ENCODE data around the gene HAVCR2. TPM values are rescaled to one million over a fixed set of nuclear protein-coding genes. Genes with fewer than 3 reads are reported as not detected.
A peak's percentile ranks its signal among the peaks of the same experiment; 100 is the strongest.

The HAVCR2 gene
- total and polyA plus RNA-seq, 5 donors from 2014 or later: 4.0 to 9.7 (median 6.8) TPM

DNA sequence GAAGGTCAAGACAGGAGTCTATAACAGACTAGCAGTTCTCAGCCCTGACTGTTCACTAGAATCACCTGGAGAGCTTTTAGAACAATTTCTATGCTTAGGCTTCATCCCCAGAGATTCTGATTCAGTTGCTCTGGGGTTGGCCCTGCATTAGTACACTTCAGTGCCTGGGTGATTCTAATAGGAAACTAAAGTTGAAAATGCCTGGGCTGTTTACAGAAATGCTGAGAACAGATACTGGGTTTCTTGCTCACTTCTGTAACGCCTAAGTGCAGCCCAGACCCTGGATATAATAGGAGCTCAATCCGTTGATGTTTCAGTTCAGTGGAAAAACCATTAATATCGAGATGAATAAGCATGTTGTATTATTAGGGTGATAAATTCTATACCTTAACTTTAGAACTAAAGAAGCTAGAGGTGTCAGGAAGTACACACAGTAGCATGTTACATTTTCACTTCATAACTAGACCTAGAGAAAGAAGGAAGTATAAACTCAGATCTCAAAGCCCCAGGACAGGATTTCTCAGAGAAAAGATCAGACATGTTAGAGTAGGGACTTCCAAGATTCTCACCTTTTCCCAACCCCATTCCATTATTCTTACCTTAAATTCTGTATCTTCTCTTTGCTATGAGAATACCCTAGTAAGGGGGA lies 20.4 kb downstream of the HAVCR2 start:
- Mint-ChIP-seq H3K4me1 (peaks cover 0 to 8% (median 2%) of the 10 kb centered on the region in 4 donors), H3K9me3 (peaks cover 0 to 2% (median 0%) of the 10 kb centered on the region in 7 donors), H3K27me3 (no peaks in the 10 kb centered on the region), H3K4me3 (no peak overlapping the region), H3K27ac (peak overlapping the region in 2 of 3 donors; percentile 62 to 76), H3K36me3 (peaks cover 24% of the 10 kb centered on the region)
- DNase-seq (no peak), ATAC-seq (ENCODE audit: low read depth in 2 of 2) (no peak)
- H3K27me3 ChIP-seq (ENCODE audit: control insufficient read depth, insufficient read depth, low read length): no peaks in the 10 kb centered on the region
- H3K4me3 ChIP-seq (ENCODE audit: low read depth, low read length): no peak overlapping the region
- H3K4me1 ChIP-seq (ENCODE audit: control insufficient read depth, insufficient read depth, low read length, poor library complexity, severe bottlenecking): no peaks in the 10 kb centered on the region
- no peak overlapping the region for H3K27ac ChIP-seq (ENCODE audit: insufficient read depth, low read length, poor library complexity, severe bottlenecking)
- H3K9me3 ChIP-seq (ENCODE audit: control insufficient read depth in 2 of 2, low read length in 2 of 2): no peaks in the 10 kb centered on the region
- peaks cover 3% of the 10 kb centered on the region for H3K36me3 ChIP-seq (ENCODE audit: control insufficient read depth, insufficient read depth, low read length)

DNA sequence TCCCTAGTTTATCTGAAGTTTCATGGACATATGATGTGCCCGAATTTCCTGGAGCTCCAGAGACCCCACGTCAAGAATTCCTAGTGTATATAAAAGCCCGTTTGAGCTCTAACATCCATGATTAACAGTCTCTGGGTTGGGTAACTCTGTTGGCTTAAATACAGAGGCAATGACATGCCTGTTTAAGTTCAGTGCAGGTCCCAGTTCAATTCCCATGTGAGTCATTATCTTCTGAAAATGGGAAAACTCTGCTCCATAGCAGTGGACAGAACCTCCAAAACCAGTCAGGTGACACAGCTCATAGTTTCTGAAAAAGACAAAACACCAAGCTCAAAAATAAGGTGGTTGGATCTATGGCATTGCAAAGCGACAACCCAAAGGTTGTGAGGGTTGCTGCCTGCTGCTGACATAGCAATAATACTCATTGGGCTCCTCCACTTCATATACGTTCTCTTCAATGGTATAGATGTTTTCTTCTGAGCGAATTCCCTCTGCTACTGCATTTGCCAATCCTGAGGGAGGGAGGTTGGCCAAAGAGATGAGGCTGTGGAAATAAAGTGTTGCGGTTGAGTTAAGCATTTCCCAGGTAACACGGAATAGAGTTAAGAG lies 22.0 kb downstream of the HAVCR2 start:
- Mint-ChIP-seq H3K27ac (no peak overlapping the region), H3K27me3 (no peaks in the 10 kb centered on the region), H3K9me3 (peaks cover 0 to 2% (median 0%) of the 10 kb centered on the region in 7 donors), H3K4me3 (no peak overlapping the region), H3K4me1 (peaks cover 0 to 8% (median 2%) of the 10 kb centered on the region in 4 donors), H3K36me3 (peaks cover 26% of the 10 kb centered on the region)
- no peak overlapping the region for H3K27ac ChIP-seq (ENCODE audit: insufficient read depth, low read length, poor library complexity, severe bottlenecking)
- no peaks in the 10 kb centered on the region for H3K27me3 ChIP-seq (ENCODE audit: control insufficient read depth, insufficient read depth, low read length)
- no peak for DNase-seq
- no peaks in the 10 kb centered on the region for H3K4me1 ChIP-seq (ENCODE audit: control insufficient read depth, insufficient read depth, low read length, poor library complexity, severe bottlenecking)
- peaks cover 3% of the 10 kb centered on the region for H3K36me3 ChIP-seq (ENCODE audit: control insufficient read depth, insufficient read depth, low read length)
- no peaks in the 10 kb centered on the region for H3K9me3 ChIP-seq (ENCODE audit: control insufficient read depth in 2 of 2, low read length in 2 of 2)
- no peak for ATAC-seq (ENCODE audit: low read depth in 2 of 2)
- H3K4me3 ChIP-seq (ENCODE audit: low read depth, low read length): no peak overlapping the region

DNA sequence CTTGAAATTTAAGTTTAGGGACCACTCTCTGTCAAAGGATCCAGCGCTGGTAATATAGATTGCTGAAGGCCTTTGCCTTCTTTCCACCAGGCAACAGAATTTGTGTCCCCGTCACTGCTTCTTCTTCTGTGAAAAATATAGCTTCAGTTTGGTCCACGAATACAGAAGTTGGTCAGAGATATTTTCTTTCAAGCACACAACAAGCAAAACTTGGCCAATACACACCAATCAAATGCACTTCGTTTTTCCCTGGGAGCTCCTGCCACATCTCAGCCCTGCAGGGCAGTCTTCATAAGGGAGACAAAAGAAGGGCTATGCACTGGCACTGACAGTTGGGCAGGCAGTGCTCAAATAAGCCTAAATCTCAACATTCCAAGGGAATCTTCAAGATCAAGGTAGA lies 22.9 kb downstream of the HAVCR2 start:
- no peak overlapping the region for H3K27ac Mint-ChIP-seq
- Histone ChIP-seq H3K36me3 (ENCODE audit: control insufficient read depth, insufficient read depth, low read length) (peaks cover 3% of the 10 kb centered on the region), H3K27me3 (ENCODE audit: control insufficient read depth, insufficient read depth, low read length) (no peaks in the 10 kb centered on the region), H3K9me3 (ENCODE audit: control insufficient read depth in 2 of 2, low read length in 2 of 2) (no peaks in the 10 kb centered on the region), H3K4me1 (ENCODE audit: control insufficient read depth, insufficient read depth, low read length, poor library complexity, severe bottlenecking) (no peaks in the 10 kb centered on the region), H3K27ac (ENCODE audit: insufficient read depth, low read length, poor library complexity, severe bottlenecking) (no peak overlapping the region), H3K4me3 (ENCODE audit: low read depth, low read length) (no peak overlapping the region)
- ATAC-seq (ENCODE audit: low read depth in 2 of 2) (no peak), DNase-seq (no peak)
- H3K4me3 Mint-ChIP-seq: no peak overlapping the region
- peaks cover 21% of the 10 kb centered on the region for H3K36me3 Mint-ChIP-seq
- H3K4me1 Mint-ChIP-seq: peaks cover 0 to 8% (median 2%) of the 10 kb centered on the region in 4 donors
- H3K9me3 Mint-ChIP-seq: peaks cover 0 to 2% (median 0%) of the 10 kb centered on the region in 7 donors
- no peaks in the 10 kb centered on the region for H3K27me3 Mint-ChIP-seq

DNA sequence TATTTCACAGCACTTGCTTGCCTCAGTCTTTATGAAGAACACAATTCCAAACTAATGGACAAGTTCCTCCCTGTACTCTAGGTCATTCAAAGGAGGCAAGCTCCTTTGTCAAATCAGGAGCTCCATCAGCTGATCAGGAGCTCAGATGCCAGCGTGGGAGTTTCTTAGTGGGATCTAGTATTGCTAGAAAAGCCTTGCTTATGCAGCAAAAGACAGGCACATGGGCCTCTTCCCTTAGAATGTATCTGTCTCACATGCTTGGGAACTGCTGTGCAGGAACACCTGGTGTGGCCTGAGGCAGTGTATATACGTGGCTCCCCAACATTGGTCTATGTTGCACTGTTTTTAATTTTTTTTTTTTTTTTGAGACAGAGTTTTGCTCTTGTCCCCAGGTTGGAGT lies 28.6 kb downstream of the HAVCR2 start:
- DNase-seq (no peak), ATAC-seq (ENCODE audit: low read depth in 2 of 2) (no peak)
- H3K4me3 Mint-ChIP-seq: no peak overlapping the region
- Histone ChIP-seq H3K4me3 (ENCODE audit: low read depth, low read length) (no peak overlapping the region), H3K9me3 (ENCODE audit: control insufficient read depth in 2 of 2, low read length in 2 of 2) (no peaks in the 10 kb centered on the region), H3K27me3 (ENCODE audit: control insufficient read depth, insufficient read depth, low read length) (no peaks in the 10 kb centered on the region), H3K4me1 (ENCODE audit: control insufficient read depth, insufficient read depth, low read length, poor library complexity, severe bottlenecking) (no peaks in the 10 kb centered on the region), H3K36me3 (ENCODE audit: control insufficient read depth, insufficient read depth, low read length) (no peaks in the 10 kb centered on the region), H3K27ac (ENCODE audit: insufficient read depth, low read length, poor library complexity, severe bottlenecking) (no peak overlapping the region)
- peaks cover 3% of the 10 kb centered on the region for H3K36me3 Mint-ChIP-seq
- no peak overlapping the region for H3K27ac Mint-ChIP-seq
- peaks cover 0 to 2% (median 0%) of the 10 kb centered on the region in 4 donors for H3K4me1 Mint-ChIP-seq
- H3K27me3 Mint-ChIP-seq: no peaks in the 10 kb centered on the region
- no peaks in the 10 kb centered on the region for H3K9me3 Mint-ChIP-seq

DNA sequence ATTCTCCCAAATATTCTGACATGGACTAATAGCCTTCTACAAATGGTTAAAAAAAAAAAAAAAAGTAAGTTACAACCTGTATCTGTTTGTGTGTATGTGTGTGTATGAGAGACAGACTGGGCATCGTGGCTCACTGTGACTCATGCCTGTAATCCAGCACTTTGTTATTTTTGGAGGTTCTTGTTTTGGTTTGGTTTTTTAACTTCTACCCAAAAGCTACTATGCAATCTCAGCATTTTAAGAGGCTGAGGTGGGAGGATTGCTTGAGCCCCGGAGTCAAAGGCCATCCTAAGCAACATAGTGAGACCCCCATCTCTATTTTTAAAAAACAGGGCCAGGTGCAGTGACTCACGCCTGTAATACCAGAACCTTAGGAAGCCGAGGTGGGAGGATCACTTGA lies 32.3 kb downstream of the HAVCR2 start:
- no peak for ATAC-seq (ENCODE audit: low read depth in 2 of 2)

DNA sequence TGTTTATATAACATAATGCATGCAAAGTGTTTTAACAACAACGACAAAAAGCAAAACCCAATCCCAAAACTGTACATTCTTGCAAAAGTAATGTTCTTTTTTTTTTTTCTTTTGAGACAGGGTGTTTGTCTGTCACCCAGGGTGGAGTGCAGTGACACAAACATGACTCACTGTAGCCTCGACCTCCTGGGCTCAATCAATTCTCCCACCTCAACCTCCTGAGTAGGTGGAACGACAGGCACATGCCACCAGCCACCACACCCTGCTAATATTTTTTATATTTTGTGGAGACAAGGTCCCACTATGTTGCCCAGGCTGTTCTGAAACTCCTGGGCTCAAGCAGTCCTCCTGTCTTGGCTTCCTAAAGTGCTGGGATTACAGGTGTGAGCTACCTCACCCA lies 36.3 kb downstream of the HAVCR2 start:
- Mint-ChIP-seq H3K4me3 (no peak overlapping the region), H3K9me3 (no peaks in the 10 kb centered on the region), H3K4me1 (peaks cover 0 to 7% (median 6%) of the 10 kb centered on the region in 4 donors), H3K27ac (peak overlapping the region in 1 of 3 donors; percentile 20), H3K36me3 (peaks cover 4% of the 10 kb centered on the region), H3K27me3 (peaks cover 4% of the 10 kb centered on the region)
- ATAC-seq (ENCODE audit: low read depth in 2 of 2) (no peak), DNase-seq (peak in 1 of 3 donors; percentile 57)
- H3K27me3 ChIP-seq (ENCODE audit: control insufficient read depth, insufficient read depth, low read length): no peaks in the 10 kb centered on the region
- H3K9me3 ChIP-seq (ENCODE audit: control insufficient read depth in 2 of 2, low read length in 2 of 2): no peaks in the 10 kb centered on the region
- no peaks in the 10 kb centered on the region for H3K4me1 ChIP-seq (ENCODE audit: control insufficient read depth, insufficient read depth, low read length, poor library complexity, severe bottlenecking)
- H3K36me3 ChIP-seq (ENCODE audit: control insufficient read depth, insufficient read depth, low read length): no peaks in the 10 kb centered on the region
- no peak overlapping the region for H3K27ac ChIP-seq (ENCODE audit: insufficient read depth, low read length, poor library complexity, severe bottlenecking)
- no peak overlapping the region for H3K4me3 ChIP-seq (ENCODE audit: low read depth, low read length)

More for the DNA sequence above, 32.3 kb downstream of the HAVCR2 start:
- H3K27me3 Mint-ChIP-seq: peaks cover 4% of the 10 kb centered on the region
- Histone ChIP-seq H3K4me3 (ENCODE audit: low read depth, low read length) (no peak overlapping the region), H3K9me3 (ENCODE audit: control insufficient read depth in 2 of 2, low read length in 2 of 2) (no peaks in the 10 kb centered on the region), H3K36me3 (ENCODE audit: control insufficient read depth, insufficient read depth, low read length) (no peaks in the 10 kb centered on the region), H3K27me3 (ENCODE audit: control insufficient read depth, insufficient read depth, low read length) (no peaks in the 10 kb centered on the region), H3K4me1 (ENCODE audit: control insufficient read depth, insufficient read depth, low read length, poor library complexity, severe bottlenecking) (no peaks in the 10 kb centered on the region), H3K27ac (ENCODE audit: insufficient read depth, low read length, poor library complexity, severe bottlenecking) (no peak overlapping the region)
- H3K36me3 Mint-ChIP-seq: peaks cover 4% of the 10 kb centered on the region
- DNase-seq: peak in 1 of 3 donors; percentile 39
- H3K9me3 Mint-ChIP-seq: no peaks in the 10 kb centered on the region
- no peak overlapping the region for H3K27ac Mint-ChIP-seq
- peaks cover 0 to 7% (median 6%) of the 10 kb centered on the region in 4 donors for H3K4me1 Mint-ChIP-seq
- no peak overlapping the region for H3K4me3 Mint-ChIP-seq

DNA sequence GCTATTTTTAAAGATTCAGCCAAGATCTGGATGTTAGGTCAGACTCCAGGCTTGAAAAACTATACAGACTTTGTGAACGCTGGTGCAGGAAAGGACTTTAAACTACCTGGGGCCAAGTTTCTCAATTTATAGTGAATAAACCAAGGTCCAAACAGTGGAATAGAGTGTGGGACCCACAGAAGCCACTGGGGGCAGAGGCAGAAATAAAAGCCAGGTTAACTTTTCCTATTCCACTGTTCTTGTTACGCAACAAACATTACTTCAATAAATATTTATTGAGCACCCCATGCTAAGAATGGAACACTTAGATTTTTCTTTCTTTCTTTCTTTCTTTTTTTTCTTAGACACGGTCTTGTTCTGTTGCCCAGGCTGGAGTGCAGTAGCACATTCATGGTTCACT lies 38.9 kb downstream of the HAVCR2 start:
- ATAC-seq (ENCODE audit: low read depth in 2 of 2) (no peak), DNase-seq (no peak)
- Histone ChIP-seq H3K27ac (ENCODE audit: insufficient read depth, low read length, poor library complexity, severe bottlenecking) (no peak overlapping the region), H3K4me1 (ENCODE audit: control insufficient read depth, insufficient read depth, low read length, poor library complexity, severe bottlenecking) (no peaks in the 10 kb centered on the region), H3K9me3 (ENCODE audit: control insufficient read depth in 2 of 2, low read length in 2 of 2) (no peaks in the 10 kb centered on the region), H3K27me3 (ENCODE audit: control insufficient read depth, insufficient read depth, low read length) (no peaks in the 10 kb centered on the region), H3K36me3 (ENCODE audit: control insufficient read depth, insufficient read depth, low read length) (no peaks in the 10 kb centered on the region), H3K4me3 (ENCODE audit: low read depth, low read length) (no peak overlapping the region)
- H3K4me1 Mint-ChIP-seq: peaks cover 7 to 17% (median 7%) of the 10 kb centered on the region in 4 donors
- H3K4me3 Mint-ChIP-seq: no peak overlapping the region
- H3K36me3 Mint-ChIP-seq: peaks cover 4% of the 10 kb centered on the region
- no peak overlapping the region for H3K27ac Mint-ChIP-seq
- no peaks in the 10 kb centered on the region for H3K9me3 Mint-ChIP-seq
- H3K27me3 Mint-ChIP-seq: peaks cover 4% of the 10 kb centered on the region

DNA sequence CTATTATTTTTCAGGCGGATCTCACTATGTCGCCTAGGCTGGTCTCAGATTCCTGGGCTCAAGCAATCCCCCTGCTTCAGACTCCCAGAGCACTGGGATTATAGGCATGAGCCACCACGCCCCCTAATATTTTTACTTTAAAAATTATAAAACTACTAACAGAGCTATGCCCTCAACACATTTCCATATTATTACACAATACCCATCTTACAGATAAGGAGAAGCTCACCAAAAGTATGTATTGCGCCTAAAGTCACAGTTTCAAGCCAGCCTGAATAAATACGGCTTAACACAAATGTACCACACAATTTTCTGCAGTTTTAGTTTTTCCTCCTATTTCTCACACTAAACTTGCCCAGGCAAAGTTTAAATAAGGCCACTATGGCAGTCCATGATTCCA lies 40.1 kb downstream of the HAVCR2 start:
- H3K27me3 ChIP-seq (ENCODE audit: control insufficient read depth, insufficient read depth, low read length): no peaks in the 10 kb centered on the region
- DNase-seq (no peak), ATAC-seq (ENCODE audit: low read depth in 2 of 2) (no peak)
- no peaks in the 10 kb centered on the region for H3K9me3 ChIP-seq (ENCODE audit: control insufficient read depth in 2 of 2, low read length in 2 of 2)
- H3K36me3 ChIP-seq (ENCODE audit: control insufficient read depth, insufficient read depth, low read length): no peaks in the 10 kb centered on the region
- Mint-ChIP-seq H3K27ac (no peak overlapping the region), H3K27me3 (peaks cover 4% of the 10 kb centered on the region), H3K9me3 (peaks cover 0 to 1% (median 0%) of the 10 kb centered on the region in 7 donors), H3K4me1 (peaks cover 5 to 14% (median 7%) of the 10 kb centered on the region in 4 donors), H3K36me3 (no peaks in the 10 kb centered on the region), H3K4me3 (no peak overlapping the region)
- H3K4me1 ChIP-seq (ENCODE audit: control insufficient read depth, insufficient read depth, low read length, poor library complexity, severe bottlenecking): no peaks in the 10 kb centered on the region
- no peak overlapping the region for H3K4me3 ChIP-seq (ENCODE audit: low read depth, low read length)
- H3K27ac ChIP-seq (ENCODE audit: insufficient read depth, low read length, poor library complexity, severe bottlenecking): no peak overlapping the region

Data from CD4-positive, CD25-positive, alpha-beta regulatory T cell (primary cell).